C4-2B (cell line): ENCODE results near the gene MGAT5B.

Source experiments
- ZFX ChIP-seq: fragments of 450-650 bp; IDR thresholded peaks from 2 replicates; pipeline ENCODE4 v1.6.1; 2017
- TF ChIP-seq, protein P1 (sequence below): fragments of 450-650 bp; conservative IDR thresholded peaks from 2 replicates; pipeline ENCODE4 v1.5.1; 2017; ENCODE audit warnings: mild to moderate bottlenecking

DNA sequence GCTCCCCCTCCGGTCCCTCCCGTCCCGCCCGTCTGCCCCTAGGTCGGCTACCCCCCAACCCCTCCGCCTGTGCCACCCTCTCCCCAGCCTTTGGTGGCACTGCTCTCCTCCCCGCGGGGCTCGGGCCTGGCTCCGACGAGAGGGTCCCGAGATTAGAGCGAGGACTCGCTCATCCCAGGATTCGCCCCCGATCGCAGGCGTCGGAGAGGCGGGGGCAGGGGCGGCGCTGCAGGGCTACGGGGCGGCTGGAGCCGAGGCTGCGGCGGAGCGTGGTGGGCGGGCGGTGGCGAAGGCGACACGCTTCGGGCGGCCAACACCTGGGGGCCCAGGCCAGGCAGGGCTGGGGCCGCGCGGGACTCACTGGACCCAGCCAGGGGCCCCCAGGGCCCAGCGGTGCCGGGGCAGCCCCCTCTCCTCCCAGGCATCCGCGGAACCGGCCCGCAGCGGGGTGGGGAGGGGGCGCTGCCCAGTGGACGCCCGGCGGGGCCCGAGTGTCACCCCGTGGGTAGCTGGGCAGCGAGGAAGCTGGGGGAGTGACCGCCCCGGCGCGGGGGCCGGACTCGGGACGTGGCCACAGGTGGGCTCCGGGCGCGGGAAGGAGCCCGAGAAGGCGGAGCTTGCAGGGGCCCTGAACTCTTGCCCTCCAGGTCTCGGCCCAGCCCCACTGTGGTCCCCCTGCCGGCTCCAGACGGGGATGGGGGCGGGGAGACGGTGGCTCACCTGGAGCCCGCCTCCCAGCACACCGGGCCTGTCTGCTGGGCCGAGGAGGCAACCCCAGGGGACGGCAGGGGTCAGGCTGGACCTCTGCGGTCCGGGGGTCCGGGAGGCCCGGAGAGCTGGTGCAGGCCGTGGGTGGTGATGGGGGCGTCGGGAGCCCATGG is 1.5 kb downstream of the MGAT5B start:
- TF ChIP-seq, protein P1, sequence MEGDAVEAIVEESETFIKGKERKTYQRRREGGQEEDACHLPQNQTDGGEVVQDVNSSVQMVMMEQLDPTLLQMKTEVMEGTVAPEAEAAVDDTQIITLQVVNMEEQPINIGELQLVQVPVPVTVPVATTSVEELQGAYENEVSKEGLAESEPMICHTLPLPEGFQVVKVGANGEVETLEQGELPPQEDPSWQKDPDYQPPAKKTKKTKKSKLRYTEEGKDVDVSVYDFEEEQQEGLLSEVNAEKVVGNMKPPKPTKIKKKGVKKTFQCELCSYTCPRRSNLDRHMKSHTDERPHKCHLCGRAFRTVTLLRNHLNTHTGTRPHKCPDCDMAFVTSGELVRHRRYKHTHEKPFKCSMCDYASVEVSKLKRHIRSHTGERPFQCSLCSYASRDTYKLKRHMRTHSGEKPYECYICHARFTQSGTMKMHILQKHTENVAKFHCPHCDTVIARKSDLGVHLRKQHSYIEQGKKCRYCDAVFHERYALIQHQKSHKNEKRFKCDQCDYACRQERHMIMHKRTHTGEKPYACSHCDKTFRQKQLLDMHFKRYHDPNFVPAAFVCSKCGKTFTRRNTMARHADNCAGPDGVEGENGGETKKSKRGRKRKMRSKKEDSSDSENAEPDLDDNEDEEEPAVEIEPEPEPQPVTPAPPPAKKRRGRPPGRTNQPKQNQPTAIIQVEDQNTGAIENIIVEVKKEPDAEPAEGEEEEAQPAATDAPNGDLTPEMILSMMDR, result no peak
- no peak for TF ChIP-seq ZFX
